GM12873 (cell line): ENCODE results near the gene ATN1.

ENCODE experiments used
- CTCF ChIP-seq: IDR thresholded peaks from 2 replicates; pipeline ENCODE4 v1.5.1; 2012; ENCODE audit warnings: low read depth, mild to moderate bottlenecking, moderate library complexity, low read length, control low read depth; ENCODE audit not compliant: insufficient read depth; ENCODE audit errors: missing control alignments

The ATN1 gene

GRCh38 chr12:6975297-6976032 lies 47.7 kb downstream of the ATN1 start:
- no peak for TF ChIP-seq CTCF

GRCh38 chr12:6977653-6978052 lies 49.9 kb downstream of the ATN1 start:
- TF ChIP-seq CTCF: no peak

- no peak for TF ChIP-seq CTCF
Measured at GRCh38 chr12:6978188-6978587, 50.4 kb downstream of the ATN1 start.

GRCh38 chr12:6978611-6979011 lies 50.9 kb downstream of the ATN1 start:
- TF ChIP-seq CTCF: no peak

GRCh38 chr12:6979021-6979420 lies 51.3 kb downstream of the ATN1 start:
- no peak for TF ChIP-seq CTCF

- TF ChIP-seq CTCF: no peak
Measured at GRCh38 chr12:6979453-6979852, 51.7 kb downstream of the ATN1 start.

- no peak for TF ChIP-seq CTCF
Measured at GRCh38 chr12:6980075-6980474, 52.3 kb downstream of the ATN1 start.

- no peak for TF ChIP-seq CTCF
Measured at GRCh38 chr12:6980740-6981139, 53.0 kb downstream of the ATN1 start.
